ENCODE data around the gene FOSL1. TPM values are rescaled to one million over a fixed set of nuclear protein-coding genes. Genes with fewer than 3 reads are reported as not detected.

Gene FOSL1
- polyA plus RNA-seq, 3 donors: 2.5 to 28.2 (median 2.5) TPM

GRCh38 chr11:65872586-65873317 is 27.4 kb downstream of the FOSL1 start, which contains the start of gene EFEMP2:
TSS of gene EFEMP2 (minus strand) at chr11:65872800. CDS start at chr11:65872354, 446 bp downstream.
- Histone ChIP-seq H3K27ac (ENCODE audit: low read depth in 1 of 2, low read length in 2 of 2) (peak within 1 kb of the TSS in 1 of 2 donors; percentile 60), H3K79me2 (ENCODE audit: insufficient read depth, low read length) (no peaks in the 10 kb centered on the region), H2AFZ (ENCODE audit: insufficient read depth, low read depth, low read length, poor library complexity, severe bottlenecking) (peak within 1 kb of the TSS; percentile 68), H4K20me1 (ENCODE audit: insufficient read depth, low read length) (no peaks in the 10 kb centered on the region), H3K27me3 (ENCODE audit: control insufficient read depth in 2 of 2, insufficient read depth in 2 of 2, low read length in 2 of 2) (no peaks in the 10 kb centered on the region), H3K9me3 (replicated peaks in 1 of 2; ENCODE audit: control insufficient read depth in 1 of 2, insufficient read depth in 1 of 2, low read length in 2 of 2) (no peaks in the 10 kb centered on the region), H3K4me3 (replicated peaks in 1 of 3; ENCODE audit: low read depth in 2 of 3, low read length in 3 of 3) (peak within 1 kb of the TSS; percentile 46 to 79 (median 58)), H3K4me1 (ENCODE audit: control insufficient read depth in 1 of 2, insufficient read depth in 2 of 2, low read length in 2 of 2) (peaks cover 20 to 36% of the 10 kb centered on the region in 2 donors), H3K4me2 (replicated peaks; ENCODE audit: extremely low read depth, low read length, poor library complexity, severe bottlenecking) (peak within 1 kb of the TSS; percentile 97), H3K9ac (ENCODE audit: insufficient read depth, low read length, poor library complexity, severe bottlenecking) (peak within 1 kb of the TSS; percentile 61), H3K36me3 (replicated peaks in 1 of 2; ENCODE audit: control insufficient read depth in 1 of 2, insufficient read depth in 2 of 2, low read length in 2 of 2) (no peaks in the 10 kb centered on the region)
- Mint-ChIP-seq H3K27ac (peak within 1 kb of the TSS; percentile 78 to 96 (median 83)), H3K4me3 (peak within 1 kb of the TSS; percentile 91 to 97), H3K27me3 (ENCODE audit: low read depth in 3 of 3) (peaks cover 8 to 32% (median 29%) of the 10 kb centered on the region in 3 donors), H3K36me3 (peaks cover 0 to 3% of the 10 kb centered on the region in 2 donors), H3K9me3 (peaks cover 0 to 4% (median 0%) of the 10 kb centered on the region in 7 donors), H3K4me1 (peaks cover 21% of the 10 kb centered on the region)
- peak in 2 of 3 donors; percentile 33 to 53 for DNase-seq
- 1% methylated on average over 63 of the region's 69 CpGs for WGBS (ENCODE audit: insufficient coverage)
- TF ChIP-seq CTCF (IDR thresholded peaks at IDR 0.05): no peak
- intact Hi-C loops (cut with micrococcal nuclease): loop anchor here in 1 of 2 donors (2.0 kb wide), 1 partner anchor 14 kb away; the partner anchor contains the start of gene CFL1

- peak overlapping the region in 2 of 7 donors; percentile 3 to 61 for H3K27ac Mint-ChIP-seq
- Histone ChIP-seq H2AFZ (ENCODE audit: insufficient read depth, low read depth, low read length, poor library complexity, severe bottlenecking) (no peak overlapping the region), H3K27ac (ENCODE audit: low read depth in 1 of 2, low read length in 2 of 2) (no peak overlapping the region), H3K9me3 (replicated peaks in 1 of 2; ENCODE audit: control insufficient read depth in 1 of 2, insufficient read depth in 1 of 2, low read length in 2 of 2) (no peaks in the 10 kb centered on the region), H3K36me3 (replicated peaks in 1 of 2; ENCODE audit: control insufficient read depth in 1 of 2, insufficient read depth in 2 of 2, low read length in 2 of 2) (peaks cover 0 to 2% of the 10 kb centered on the region in 2 donors), H3K4me3 (replicated peaks in 1 of 3; ENCODE audit: low read depth in 2 of 3, low read length in 3 of 3) (no peak overlapping the region), H3K79me2 (ENCODE audit: insufficient read depth, low read length) (no peaks in the 10 kb centered on the region), H4K20me1 (ENCODE audit: insufficient read depth, low read length) (peaks cover 5% of the 10 kb centered on the region), H3K9ac (ENCODE audit: insufficient read depth, low read length, poor library complexity, severe bottlenecking) (no peak overlapping the region), H3K27me3 (ENCODE audit: control insufficient read depth in 2 of 2, insufficient read depth in 2 of 2, low read length in 2 of 2) (no peaks in the 10 kb centered on the region), H3K4me1 (ENCODE audit: control insufficient read depth in 1 of 2, insufficient read depth in 2 of 2, low read length in 2 of 2) (peaks cover 23 to 44% of the 10 kb centered on the region in 2 donors), H3K4me2 (replicated peaks; ENCODE audit: extremely low read depth, low read length, poor library complexity, severe bottlenecking) (peak overlapping the region; percentile 97)
- DNase-seq: no peak
- intact Hi-C loops (cut with micrococcal nuclease): loop anchor here in 1 of 2 donors (2.0 kb wide), 1 partner anchor 13 kb away; the partner anchor contains the start of gene CFL1
- no peak for TF ChIP-seq CTCF (IDR thresholded peaks at IDR 0.05)
- peaks cover 3 to 6% of the 10 kb centered on the region in 2 donors for H3K36me3 Mint-ChIP-seq
- H3K4me1 Mint-ChIP-seq: peaks cover 28% of the 10 kb centered on the region
- H3K9me3 Mint-ChIP-seq: peaks cover 0 to 4% (median 0%) of the 10 kb centered on the region in 7 donors
- H3K27me3 Mint-ChIP-seq (ENCODE audit: low read depth in 3 of 3): peaks cover 8 to 32% (median 29%) of the 10 kb centered on the region in 3 donors
- 72% methylated on average over 23 of the region's 26 CpGs for WGBS (ENCODE audit: insufficient coverage)
- peak overlapping the region; percentile 62 to 72 for H3K4me3 Mint-ChIP-seq
Measured at GRCh38 chr11:65871811-65872548, 28.2 kb downstream of the FOSL1 start.
